Measurements from ENCODE around the gene OR52E8.

GRCh38 chr11:5831196-5831829, 26.2 kb downstream of the OR52E8 start:
- TF ChIP-seq, protein P1, sequence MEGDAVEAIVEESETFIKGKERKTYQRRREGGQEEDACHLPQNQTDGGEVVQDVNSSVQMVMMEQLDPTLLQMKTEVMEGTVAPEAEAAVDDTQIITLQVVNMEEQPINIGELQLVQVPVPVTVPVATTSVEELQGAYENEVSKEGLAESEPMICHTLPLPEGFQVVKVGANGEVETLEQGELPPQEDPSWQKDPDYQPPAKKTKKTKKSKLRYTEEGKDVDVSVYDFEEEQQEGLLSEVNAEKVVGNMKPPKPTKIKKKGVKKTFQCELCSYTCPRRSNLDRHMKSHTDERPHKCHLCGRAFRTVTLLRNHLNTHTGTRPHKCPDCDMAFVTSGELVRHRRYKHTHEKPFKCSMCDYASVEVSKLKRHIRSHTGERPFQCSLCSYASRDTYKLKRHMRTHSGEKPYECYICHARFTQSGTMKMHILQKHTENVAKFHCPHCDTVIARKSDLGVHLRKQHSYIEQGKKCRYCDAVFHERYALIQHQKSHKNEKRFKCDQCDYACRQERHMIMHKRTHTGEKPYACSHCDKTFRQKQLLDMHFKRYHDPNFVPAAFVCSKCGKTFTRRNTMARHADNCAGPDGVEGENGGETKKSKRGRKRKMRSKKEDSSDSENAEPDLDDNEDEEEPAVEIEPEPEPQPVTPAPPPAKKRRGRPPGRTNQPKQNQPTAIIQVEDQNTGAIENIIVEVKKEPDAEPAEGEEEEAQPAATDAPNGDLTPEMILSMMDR (IDR thresholded peaks at IDR 0.05) = no peak
- no peak for TF ChIP-seq EZH2phosphoT487 (IDR thresholded peaks at IDR 0.05)

All from neural progenitor cell (in vitro differentiated cells).